GM18519 (cell line): ENCODE results near the gene TMEM184A.

Experiments used
- ATAC-seq: cut with Tn5 transposase; IDR thresholded peaks from one replicate; pipeline ENCODE4 v1.9.1; 2021; ENCODE audit warnings: mild to moderate bottlenecking, moderate library complexity; ENCODE audit not compliant: unreplicated experiment, low FRiP score

Gene TMEM184A

DNA sequence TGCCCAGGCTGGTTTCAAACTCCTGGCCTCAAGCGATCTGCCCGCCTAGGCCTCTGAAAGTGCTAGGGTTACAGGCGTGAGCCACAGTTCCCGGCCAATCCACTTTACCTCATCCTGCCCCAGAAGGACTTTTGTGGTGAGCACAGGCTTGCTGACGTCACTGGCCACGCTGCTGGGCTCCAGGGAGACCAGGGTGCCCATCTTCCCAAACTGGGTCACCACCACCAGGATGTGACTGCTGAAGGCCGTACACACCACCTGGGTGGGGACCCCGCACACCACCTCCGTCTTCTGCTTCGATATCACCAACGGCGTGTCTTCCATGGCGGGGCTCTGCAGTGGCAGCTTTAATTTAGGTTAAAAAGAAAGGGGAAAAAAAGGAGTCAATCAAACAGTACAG is 13.0 kb upstream of the TMEM184A start:
- ATAC-seq = no peak

DNA sequence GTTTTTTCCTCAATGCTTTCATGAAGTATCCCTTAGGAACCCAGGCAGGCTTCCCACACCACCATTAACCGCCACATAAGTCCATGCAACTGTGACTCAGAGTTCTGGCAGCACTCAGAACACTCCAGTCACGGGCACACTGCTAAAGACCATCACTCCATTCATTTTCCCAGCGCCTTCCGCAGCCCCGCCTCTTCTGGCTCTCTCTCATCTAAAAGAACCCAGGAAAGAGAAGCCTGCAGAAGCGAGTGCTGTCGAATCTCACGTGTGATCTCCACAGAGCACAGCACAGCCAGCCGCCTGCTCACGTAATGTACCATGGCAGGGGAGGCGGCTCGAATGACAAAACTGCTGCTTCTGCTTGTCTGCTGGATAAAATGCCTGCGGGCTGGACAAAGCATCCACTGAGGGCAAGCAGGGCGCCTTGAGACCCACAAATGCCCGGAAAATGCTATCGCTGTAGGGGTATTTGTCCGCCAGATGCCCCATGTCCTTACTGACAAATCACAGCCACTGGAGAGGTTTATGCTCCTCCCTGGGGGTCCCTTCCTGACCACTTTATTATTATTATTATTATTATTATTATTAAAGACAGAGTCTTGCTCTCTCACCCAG is 12.0 kb upstream of the TMEM184A start:
- no peak for ATAC-seq

DNA sequence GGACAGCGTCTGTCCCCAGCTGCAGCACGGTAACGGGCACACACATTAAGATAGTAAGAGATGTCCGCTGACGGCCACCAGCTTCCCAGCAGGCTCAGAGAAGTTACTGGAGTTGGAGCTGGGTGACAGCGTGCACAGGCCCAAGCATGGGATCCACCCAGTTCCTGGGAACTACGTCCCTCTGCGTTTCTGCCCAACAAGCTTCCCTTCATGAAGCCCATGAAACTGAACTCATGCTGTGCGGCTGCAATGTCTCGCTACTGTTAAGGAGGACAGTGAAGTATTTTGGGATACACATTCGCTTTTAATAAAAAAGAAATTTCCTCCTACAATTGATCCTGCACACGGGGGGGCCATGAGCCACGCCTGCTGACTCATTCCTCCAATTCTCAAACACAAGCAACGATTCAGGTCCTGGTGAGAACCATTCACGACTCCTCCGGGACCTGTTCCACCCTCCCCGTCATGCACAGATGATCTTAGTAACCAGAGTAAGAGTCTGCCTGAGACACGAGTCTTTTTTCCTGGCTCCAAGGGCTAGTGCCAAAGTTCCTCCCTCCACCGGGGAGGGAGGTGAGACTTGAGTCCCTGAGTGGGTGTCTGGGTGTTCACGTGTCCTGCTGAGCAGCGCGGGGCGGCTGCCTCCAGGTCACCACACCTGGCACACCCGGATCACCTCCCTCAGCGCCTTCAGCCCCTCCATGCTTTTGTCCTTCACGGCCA is 11.2 kb upstream of the TMEM184A start:
- no peak for ATAC-seq

DNA sequence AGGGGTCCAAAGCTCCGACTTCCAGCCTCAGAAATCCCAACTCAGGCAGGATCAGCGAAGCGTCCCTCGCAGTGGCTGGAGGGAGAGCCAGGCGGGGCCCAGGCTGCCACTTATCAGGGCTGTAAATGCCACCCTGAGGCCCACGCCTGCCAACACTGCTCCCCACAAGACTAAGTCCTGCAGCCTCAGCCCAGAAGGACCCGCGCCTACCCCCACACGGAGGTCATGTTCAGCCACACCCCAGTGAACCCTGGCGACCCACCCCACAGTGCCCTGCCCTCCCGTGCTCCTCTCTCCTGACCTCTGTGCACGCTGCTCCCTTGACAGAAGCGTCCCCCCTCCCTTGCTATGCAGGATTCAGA is 10.7 kb upstream of the TMEM184A start:
- no peak for ATAC-seq

DNA sequence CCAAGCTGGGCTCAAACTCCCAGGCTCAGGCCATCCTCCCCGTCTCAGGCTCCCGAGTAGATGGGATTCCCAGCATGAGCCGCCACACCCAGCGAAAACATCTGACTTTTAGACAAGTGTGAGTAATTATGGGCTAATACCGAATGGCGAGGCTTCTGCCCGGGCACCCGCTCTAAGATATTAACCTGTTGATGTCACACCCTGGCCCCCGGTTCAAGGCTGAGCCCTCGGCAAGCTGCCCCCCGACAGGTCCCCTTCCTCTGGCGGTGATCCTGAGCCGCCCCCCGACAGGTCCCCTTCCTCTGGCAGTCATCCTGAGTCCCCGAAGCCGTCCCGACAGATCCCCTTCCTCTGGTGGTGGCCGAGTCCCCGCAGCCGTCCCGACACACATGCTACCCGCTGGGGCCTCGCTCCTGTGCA is 8.6 kb upstream of the TMEM184A start:
- ATAC-seq = no peak

DNA sequence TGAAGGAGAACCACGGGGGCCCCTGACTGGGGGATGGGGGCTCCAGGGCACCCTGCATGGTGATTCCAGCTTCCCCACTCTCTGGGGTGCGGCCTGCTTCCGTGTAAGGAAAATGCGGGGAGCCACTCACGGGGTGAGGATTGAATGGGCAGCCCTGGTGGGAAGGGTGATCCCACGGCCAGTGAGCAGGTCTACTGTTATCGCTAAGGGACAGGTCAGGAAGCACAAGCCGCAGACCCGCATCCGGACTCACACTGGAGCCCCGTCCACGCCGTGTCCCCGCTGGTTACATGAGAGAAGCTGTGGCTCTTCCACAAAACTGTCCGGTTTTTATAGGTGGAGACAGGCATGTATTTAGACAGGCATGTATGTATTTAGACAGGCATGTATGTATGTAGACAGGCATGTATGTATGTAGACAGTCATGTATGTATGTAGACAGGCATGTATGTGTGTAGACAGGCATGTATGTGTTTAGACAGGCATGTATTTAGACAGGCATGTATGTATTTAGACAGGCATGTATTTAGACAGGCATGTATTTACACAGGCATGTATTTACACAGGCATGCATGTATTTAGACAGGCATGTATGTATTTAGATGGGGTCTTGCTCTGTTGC is 8.1 kb upstream of the TMEM184A start:
- ATAC-seq = no peak

DNA sequence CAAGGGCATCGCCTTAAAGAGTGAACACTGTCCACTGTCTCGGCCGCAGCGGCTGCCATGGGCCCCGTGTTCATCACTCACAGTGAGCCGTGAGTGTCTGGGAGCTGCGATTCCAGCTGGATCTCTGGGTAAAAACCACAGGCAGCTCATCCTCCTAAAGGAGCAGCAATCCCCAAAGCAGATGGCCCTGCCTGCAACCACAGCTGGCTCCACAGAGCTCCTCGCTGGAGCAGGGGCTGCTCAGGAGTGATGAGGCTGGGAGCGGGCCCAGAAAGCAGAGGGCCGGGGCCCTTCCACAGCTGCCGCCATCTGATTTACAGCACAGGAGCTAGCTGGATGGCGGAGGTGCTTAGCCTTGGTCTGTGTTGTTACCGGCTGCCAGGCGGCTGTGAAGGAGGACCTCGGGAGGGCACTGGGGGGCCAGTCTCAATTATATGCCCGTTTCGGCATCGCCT is 6.6 kb upstream of the TMEM184A start:
- no peak for ATAC-seq

DNA sequence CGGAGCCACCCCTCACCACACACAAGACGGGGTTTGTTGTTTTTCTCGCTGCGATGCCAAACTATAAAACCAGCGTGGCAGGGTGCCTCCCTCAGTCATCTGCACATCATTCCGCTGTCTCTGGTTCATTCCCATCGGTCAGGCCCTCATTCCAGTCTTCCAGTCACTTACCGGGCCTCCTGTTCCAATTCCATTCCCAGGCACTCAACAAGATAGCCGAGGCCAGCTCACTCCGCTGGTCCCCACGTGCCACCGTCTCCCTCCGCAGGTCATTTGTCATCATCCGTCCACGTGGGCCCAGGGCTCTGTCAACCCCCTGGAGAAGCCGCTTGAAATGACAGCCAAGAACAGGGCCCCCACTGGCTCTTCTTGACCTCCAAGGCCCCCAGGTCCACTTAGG is 6.1 kb upstream of the TMEM184A start:
- ATAC-seq = no peak

DNA sequence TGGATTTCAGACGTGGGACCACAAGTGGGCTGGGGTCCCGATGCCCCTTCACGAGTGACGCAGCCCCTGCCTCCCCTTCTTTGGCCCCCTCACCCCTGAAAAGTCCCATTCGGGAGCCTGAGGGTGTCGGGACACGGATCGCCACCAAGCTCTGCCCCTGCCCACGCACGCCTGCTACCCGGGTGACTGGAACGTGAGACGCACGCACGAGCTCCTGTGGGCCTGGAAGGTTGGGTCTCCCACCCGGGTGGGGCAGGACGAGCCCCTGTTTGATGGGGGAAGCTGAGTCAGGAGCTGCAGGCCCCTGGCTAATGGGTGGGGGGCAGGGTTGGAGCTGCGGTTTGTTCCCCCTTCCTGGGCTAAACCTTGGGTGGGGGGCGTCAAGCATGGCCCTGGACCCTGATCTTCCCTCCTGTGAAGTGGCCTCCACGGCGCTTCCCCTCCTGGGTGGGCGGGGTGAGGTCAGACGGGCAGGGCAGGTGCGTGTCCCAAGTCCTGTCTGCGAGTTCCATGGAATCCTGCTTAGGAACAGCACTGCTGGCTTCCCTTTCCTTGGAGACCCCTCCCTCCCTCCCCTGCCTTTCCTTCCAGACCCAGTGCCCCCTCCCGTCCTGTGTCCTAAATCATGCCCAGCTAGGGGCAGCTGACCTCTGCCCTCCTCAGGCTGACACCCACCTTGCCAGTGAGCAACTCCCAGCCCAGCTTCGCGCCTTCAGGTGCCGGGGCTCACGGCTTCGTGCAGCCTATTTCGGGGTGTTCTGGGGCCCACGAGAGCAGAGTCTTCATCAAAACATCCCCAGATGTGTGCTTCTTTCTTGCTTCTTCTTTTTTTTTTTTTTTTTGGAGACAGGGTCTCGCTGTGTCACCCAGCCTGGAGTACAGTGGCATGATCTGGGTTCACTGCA is 5.3 kb upstream of the TMEM184A start:
- ATAC-seq = no peak

DNA sequence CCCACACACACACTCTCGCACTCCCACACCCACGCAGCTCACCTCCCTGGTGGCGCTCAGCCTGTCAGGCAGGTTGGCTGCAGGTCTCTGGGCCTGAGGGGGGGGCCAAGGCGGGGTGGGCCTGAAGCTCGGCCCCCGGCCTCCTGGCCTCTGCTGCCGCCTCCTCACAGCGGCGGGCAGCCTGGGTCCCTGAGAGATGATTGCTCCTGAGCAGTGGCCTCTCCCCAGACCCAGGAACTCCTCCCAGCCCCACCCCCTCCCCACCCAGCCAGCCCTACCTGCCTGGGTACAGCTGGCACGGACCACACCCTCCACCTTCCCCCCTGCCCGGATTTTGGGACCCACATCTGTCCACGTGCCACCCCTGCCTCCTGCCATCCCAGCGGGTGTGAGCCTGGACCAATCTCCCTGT is 4.6 kb upstream of the TMEM184A start:
- ATAC-seq = no peak

DNA sequence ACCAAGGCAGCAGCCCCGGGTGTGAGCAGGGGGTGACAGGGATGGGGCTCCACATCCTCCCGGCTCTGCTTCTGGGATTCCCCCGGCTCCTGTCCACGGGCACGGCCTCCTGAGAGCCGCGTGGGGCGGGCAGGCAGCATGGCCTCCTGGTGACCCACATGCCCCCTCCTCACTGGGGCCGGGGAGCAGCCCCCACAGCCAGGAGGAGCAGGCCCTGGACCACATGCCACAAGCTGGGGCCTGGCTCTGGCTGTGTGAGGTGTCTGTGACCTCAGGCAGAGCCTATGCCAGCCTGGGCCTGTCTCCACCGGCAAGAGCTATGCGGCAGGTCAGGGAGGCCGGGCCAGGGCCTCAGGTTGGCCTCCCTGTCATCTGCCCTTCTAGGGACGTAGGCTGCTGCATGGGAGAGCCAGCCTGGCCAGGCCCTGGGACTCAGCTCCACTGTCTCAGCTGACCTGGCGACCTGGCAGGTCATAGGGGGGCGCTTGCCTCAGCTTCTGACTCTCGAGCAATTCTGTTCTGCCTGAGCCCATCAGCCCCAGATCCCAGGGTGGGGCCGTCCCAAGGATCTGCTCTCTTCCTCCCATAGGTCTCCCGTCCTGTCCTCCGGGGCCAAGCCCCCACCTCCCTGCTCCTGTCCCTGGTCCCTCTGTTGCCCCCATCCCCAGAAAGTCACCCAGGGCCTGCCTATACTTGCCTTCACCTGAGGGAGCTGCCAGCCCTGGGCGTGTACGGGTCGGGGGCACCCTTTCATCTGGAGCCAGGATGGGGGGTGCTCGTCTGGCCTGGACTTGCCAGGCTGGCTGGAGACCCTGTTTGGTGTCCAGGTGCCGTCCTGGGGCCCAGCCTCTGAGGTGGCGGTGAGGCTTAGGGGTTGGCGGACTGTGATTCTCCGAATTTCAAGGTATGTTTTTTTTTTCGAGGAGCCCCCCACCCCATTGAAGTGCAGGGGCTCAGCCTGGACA is 3.9 kb upstream of the TMEM184A start:
- ATAC-seq = no peak

DNA sequence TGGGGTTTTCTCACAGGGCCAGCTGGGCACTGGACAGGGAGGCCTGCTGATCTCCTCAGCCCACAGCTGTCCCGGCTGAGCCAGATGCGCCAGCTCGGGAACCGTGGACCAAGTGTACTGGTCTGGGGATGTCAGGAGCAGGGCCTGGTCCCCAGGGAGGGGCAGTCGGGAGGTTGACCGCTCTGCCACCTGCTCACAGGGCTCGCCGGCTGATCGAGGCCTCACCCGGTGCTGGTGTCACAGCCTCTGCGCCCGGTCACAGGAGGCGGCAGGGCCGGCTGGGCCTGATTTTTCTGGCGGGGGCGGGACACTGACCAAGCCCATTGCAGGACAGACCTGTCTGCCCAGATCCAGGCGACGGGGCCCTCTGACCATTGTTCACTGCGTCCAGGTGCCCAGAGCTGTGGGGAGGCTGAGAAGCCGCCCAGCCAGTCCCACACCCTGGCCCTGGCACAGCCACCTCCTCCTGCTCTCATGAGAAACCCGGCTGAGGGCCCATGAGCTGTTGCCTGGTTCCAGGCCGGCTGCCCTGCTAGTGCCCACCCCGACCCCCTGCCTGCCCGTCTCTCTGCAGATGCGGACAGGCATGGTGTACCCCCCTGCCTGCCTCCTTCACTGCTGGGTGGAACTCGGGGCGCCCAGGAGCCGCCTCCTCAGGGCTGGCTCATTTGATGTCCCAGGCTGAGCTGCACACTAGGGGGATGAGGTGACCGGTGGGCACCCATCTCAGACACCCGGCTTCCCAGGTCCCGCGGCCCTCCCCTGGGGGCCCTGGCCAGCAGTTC is 3.0 kb upstream of the TMEM184A start:
- ATAC-seq = no peak

DNA sequence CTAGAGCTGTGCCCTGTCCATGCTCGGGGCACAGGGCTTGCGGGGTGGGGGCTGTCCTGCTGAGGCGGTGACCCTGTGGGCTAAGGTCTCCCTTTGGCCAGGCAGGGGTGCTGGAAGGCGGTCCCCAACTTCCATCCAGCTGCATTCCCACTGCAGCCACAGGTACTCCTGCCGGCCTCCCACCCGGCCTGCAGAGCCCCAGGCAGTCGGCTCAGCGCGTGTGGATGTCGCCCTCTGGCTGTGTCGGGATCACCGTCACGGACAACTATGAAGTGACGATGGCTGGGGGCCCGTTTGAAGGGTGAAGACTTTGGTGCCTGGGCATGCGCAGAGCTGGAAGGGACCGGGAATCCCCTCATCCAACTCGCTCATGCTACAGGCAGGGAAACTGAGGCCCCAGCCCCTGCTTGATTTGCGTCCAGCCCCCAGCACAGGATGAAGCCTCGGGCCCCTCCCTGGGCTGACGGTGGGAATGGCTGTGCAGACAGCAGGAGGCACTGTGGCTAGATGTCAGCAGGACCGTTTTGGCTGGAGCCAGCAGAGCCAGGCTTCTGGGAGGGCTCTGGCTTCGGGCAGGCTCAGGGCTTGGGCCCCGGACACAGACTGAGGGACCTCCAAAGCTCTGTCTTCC is 2.3 kb upstream of the TMEM184A start:
- ATAC-seq = no peak

DNA sequence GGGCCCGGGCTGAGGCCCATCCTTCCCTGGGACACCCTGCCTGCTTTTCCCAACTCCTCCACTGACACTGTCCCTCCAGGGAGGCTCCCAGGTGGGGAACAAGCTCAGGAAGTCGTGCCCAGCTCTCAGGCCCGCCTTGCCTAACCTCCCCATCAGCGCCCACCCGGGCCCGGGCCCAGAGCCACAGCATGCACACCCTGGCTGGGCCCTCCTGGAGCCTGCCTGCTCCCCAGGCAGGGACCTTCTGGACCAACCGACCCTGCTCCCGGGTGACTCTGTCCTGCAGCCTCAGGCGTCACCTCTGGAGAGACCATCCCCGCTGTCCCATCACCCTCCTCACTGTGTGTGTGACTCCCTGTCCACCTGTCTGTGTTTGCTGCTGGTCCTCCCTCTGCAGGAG is 1.8 kb upstream of the TMEM184A start:
- no peak for ATAC-seq

DNA sequence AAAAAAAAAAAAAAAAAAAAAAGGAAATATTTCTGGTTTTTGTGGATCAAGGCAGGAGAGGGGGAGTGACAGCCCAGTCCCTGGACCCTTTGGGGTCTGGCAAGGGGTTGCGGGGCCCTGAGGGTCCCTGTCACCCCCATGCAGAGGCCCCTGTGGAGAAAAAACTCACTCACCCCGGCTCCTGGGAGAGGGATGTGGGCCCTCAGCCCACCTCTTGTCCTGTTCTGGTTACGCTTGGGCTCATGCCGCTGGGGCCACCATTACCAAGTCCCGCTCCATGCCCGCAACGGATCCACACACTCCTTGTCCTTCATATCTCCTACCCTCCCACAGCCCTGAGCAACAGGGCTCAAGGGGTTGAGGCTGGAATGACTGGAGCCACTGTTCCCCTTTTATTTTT is 1.0 kb upstream of the TMEM184A start:
- no peak for ATAC-seq

DNA sequence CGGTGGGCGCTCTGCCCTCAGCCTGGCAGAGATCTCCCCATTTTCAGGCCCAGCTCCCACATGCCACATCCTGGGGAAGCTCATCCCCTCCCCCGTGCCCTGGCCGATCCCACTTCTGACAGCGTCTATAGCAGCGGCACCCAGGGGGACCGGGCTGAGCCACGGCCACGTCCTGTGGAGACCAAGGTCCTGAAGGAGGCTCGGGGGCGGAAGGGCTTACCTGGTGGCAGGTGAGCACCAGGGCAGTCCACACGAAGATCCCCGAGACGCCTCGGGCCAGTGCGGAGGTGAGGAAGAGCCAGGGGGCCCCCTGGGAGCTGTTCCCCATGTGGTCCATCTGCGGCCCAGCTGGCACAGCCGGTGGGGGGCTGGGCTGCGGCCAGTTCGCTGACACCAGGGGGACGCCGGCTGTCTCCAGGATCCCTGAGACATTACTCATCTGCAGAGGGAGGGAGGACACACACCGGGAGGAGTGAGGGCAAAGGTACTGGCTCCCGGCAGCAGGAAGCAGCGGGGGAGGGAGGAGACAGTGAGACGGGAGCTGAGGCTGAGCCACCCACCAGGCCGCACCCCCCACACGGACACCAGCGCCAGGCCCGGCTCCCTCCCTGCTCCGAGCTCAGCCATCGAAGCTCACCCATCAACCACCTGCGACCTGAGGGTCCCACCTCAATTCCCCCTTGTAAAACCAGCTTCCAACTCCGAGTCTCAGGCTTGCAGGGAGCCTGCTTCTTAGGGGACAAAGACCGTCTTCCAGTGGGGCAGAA is 776 bp downstream of the TMEM184A start:
- ATAC-seq = no peak

DNA sequence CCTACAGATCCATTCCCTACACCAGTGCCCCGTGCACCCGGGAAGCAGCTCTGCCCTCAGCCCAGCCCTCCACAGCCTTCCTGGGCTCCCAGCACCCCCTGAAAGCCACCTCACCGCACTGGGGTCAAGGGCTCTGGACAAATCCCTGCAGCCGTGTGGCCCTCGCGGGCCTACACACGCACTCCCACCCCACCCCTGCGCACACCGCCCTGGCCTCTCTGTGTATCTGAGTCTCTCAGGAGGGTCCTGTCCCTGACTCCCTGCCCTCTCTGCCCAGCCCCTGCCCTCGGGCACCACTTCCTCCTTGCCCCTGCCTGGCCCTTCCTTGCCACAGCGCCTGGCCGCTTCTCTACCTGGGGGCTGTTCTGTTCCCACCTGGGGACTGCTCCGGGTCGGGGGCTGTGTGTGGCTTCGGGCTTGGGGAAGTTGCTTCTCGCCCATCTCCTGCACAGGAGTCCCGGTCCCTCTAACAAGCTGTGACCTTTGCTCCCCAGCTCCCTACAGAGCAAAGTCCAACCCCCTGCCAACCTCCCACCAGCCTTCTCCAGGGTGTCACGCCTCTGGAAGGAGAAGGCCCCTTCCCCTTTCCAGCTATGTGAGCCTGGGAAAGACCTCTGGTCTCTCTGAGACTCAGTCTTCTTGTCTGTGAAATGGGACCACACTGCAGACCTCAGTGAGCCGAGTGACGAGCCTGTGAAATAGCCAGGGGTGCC is 1.5 kb downstream of the TMEM184A start:
- no peak for ATAC-seq
